ENCODE measurements around the gene MTA3.
"Not testable (repeated sequence)": the region's sequence is repeated elsewhere in the genome, so short reads cannot be mapped to it uniquely, and the experiment has no call there.

The MTA3 gene

GRCh38 chr2:42568401-42569115, at the start of gene MTA3:
TSS of gene MTA3 (plus strand) at chr2:42568632. CDS start at chr2:42568746, 114 bp downstream.
- DNase-seq, result peak; percentile 51

- DNase-seq, result no peak
These were observed 48.8 kb upstream of the MTA3 start for GRCh38 chr2:42519624-42520023.

GRCh38 chr2:42522035-42522434, 46.4 kb upstream of the MTA3 start:
- no peak for DNase-seq

GRCh38 chr2:42523341-42523740, 45.1 kb upstream of the MTA3 start:
- no peak for DNase-seq

- DNase-seq, result no peak
These were observed 36.0 kb upstream of the MTA3 start for GRCh38 chr2:42532397-42532796.

- no peak for DNase-seq
These were observed 30.9 kb upstream of the MTA3 start for GRCh38 chr2:42537493-42537892.

GRCh38 chr2:42542871-42543270, 25.6 kb upstream of the MTA3 start:
- DNase-seq, result no peak

GRCh38 chr2:42545023-42545721, 23.3 kb upstream of the MTA3 start:
- no peak for DNase-seq

GRCh38 chr2:42545841-42546390, 22.5 kb upstream of the MTA3 start:
- no peak for DNase-seq

- no peak for DNase-seq
These were observed 21.4 kb upstream of the MTA3 start for GRCh38 chr2:42547014-42547413.

- DNase-seq, result no peak
These were observed 20.8 kb upstream of the MTA3 start for GRCh38 chr2:42547446-42548295.

- DNase-seq, result no peak
These were observed 17.6 kb upstream of the MTA3 start for GRCh38 chr2:42550870-42551269.

- DNase-seq, result no peak
These were observed 14.0 kb upstream of the MTA3 start for GRCh38 chr2:42554392-42554791.

GRCh38 chr2:42556315-42556890, 12.0 kb upstream of the MTA3 start:
- DNase-seq, result no peak

GRCh38 chr2:42557306-42557705, 11.1 kb upstream of the MTA3 start:
- DNase-seq, result no peak

GRCh38 chr2:42558827-42559226, 9.6 kb upstream of the MTA3 start:
- DNase-seq, result no peak

- not testable (repeated sequence) for DNase-seq
These were observed 8.3 kb upstream of the MTA3 start for GRCh38 chr2:42560133-42560532.

GRCh38 chr2:42560899-42561298, 7.5 kb upstream of the MTA3 start:
- DNase-seq, result no peak

GRCh38 chr2:42562474-42563144, 5.8 kb upstream of the MTA3 start:
- no peak for DNase-seq

GRCh38 chr2:42566025-42566424, 2.4 kb upstream of the MTA3 start:
- no peak for DNase-seq

GRCh38 chr2:42566837-42567321, 1.6 kb upstream of the MTA3 start:
- DNase-seq, result no peak

GRCh38 chr2:42567364-42567763, 1.1 kb upstream of the MTA3 start:
- DNase-seq, result no peak
